NOMO-1 treated with dmso at 0.1 percent for 144 hours (cell line): ENCODE data around the gene CASQ1.

Experiments
- DNase-seq: peaks from one replicate; lab custom pipeline; 2025; ENCODE audit not compliant: unreplicated experiment; lab: John Stamatoyannopoulos, UW

Gene CASQ1

DNA sequence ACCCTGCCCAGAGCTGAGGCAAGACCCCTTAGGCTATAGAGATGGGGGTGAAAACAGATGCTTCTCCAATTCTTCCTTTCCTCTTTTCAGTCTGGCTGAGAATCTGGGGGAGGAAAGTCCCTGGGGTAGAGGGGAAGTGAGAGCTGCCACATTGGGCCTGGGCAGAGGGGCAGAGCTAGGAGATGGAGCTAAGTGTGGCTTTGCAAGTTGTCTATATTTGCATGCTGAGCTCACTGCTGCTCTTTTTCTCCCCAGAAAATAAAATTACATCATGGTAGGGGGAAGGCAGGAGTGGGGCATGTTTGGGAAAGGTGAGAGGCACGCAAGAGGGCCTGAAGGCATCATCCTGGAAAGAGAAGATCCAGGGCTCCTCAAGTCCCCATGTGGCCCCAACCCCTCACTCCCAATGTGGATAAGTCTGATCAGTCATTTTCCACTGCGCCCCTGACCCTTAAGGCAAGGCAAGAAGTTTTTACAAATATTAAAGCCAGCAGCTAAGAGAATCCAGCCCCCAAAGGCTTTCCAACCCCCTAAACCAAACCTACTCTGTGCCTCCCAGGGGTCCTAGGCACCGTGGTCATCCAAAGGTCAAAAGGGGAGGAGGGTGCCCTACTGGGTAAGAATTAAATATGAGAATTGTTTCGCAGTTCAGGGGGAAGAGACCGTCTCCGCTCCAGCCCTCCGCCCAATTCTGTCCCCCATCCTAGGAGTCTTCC is 14.3 kb downstream of the CASQ1 start:
- peak; percentile 66 for DNase-seq

DNA sequence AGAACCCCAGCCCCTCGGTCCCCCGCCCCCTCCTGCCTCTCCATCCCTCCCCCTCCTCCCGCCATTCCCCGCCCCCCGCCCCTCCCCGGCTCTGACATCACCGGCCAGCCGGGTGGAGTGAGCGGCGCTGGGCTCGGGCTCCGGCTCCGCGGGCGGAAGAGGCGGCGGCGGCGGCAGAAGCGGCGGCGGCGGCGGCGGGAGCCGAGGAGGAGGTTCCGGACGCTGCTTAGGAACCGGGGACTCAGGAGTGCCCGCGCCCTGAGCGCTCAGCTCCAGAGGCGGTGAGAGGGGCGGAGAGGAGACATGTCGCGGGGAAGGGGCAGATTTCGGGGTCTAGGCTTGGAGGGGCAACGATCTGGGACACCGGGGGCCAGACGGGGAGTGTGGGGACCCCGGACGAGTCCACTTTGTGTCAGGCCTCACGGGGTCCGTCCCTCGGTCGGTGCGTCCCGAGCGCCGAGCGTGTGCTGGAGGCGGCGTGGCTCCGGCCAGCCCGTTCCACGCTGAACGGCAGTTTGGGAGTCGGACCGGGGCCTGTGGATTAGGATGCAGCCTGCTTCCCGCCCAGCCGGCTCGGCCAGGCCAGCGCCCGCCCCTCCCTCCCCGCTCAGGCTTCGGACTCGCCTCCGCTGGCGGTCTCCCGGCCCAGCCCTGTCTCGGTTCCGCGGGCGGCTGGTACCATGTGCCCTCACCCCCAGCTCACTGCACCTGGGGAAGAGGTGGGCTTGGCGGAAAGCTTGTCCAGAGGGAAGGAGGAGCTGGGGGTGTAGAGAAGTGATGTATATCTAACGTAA is 15.1 kb downstream of the CASQ1 start, which contains the start of gene PEA15:
TSS of gene PEA15 (plus strand) at position 143 of the 794 bp plus-strand sequence. CDS start 6,161 bp downstream, outside the sequence.
- no peak for DNase-seq

DNA sequence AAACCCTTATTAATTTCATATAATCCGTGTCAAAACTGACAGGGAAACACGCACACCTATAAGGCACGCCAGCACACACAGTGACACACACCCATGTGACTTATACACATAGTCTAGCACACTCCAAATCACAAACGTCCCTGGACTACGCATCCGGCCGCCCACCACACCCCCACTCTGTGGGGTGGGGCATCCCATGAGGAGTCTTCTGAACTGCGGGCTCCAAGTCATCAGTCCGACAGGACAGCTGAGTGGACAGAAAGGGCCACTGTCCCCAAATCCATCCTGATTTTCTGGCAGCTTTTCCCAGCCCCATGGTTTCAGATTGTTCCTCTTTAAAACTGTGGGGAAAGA is 15.6 kb downstream of the CASQ1 start:
- DNase-seq: no peak

DNA sequence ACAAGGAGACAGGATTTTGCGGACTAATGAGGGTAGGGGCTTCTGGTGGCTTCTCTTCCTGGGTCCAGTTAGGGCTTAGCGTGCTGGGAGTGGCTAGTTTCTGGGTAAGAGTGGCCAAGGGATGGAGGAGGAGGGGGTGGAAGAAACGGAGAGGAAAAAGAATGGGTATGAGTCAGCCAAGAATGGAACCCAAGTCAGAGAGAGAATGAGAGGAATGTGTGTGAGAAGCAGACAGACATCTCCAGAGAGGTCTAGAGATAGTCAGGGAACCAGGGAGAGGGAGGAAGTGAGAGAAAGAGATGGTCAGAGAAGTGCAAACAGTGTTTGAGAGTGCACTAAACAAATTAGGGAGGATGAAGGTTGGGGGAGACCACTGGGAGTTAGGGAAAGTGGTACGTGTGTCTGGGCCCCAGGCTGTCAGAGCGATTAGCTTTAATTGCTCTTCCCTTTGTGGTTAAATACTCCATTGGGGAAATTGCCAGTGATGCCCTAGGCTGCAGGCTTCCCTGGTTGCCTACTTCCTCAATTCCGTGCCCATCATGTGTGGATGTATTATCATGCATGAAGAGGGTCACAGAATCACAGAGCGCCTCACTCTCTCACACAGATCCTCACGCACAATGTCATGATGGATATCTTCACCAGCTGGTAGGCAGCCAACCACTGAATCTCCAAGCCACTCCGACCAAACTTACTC is 16.2 kb downstream of the CASQ1 start:
- peak; percentile 44 for DNase-seq

DNA sequence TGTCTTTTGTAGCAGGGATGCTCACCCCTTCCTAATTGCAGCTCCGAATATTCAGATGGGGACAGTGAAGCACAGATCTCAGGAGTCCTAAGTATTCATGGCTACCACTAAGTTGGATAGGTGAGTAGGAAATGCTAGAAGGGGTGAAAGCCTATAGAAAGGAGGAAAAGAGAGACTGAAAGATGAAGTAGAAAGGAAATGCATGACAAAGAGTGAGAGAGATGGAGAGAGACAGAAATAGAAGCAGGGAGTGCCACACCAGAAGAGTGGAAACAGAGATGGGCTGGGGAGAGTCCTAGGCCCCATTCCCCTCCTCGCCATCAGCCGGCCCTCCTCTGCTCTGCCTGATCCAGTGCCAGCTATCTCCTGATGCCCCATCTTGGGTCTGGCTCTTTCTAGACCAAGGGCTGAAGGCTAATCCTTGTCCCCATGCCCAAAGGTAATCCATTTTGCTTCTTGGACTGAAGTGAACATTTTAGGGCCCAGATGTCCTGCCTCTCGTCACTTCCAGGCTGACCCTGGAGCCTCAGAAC is 16.8 kb downstream of the CASQ1 start:
- DNase-seq: no peak

DNA sequence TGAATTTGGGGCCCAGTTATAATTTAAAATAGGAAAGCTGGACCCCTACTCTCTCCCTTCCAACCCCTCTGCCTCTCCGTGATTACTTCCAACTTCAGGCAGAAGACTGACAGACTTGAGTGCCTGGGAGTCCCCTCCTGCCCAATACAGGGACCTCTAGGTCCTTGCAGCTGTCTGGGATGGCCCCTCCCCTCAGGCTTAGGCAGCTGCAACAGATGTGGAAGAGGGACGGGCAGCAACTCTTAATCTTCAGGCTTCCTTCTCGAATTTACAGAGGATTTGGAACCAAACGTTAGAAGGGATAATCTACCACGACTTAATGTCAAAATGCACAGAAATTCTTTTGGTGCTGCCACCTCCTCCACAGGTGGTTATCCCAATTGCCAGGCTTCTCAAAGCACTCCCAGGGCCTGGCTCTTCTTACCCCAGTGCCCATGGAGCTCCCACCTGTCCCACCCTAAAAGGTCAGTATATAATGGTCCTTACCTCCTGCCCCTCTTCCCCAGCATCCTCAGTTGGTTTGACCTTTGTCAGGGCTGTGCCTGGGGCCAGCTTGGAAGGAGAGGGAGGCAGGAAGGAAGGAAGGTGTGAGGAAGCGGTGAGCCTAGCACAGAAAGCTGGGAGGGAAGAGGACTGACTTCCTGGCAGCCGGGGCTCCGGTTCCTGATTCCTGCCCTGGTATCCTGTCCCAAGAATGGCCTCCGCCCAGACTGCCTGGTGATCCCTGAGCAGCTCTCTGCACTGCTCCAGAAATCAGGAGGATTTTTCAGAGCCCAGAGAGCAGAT is 17.6 kb downstream of the CASQ1 start:
- no peak for DNase-seq

DNA sequence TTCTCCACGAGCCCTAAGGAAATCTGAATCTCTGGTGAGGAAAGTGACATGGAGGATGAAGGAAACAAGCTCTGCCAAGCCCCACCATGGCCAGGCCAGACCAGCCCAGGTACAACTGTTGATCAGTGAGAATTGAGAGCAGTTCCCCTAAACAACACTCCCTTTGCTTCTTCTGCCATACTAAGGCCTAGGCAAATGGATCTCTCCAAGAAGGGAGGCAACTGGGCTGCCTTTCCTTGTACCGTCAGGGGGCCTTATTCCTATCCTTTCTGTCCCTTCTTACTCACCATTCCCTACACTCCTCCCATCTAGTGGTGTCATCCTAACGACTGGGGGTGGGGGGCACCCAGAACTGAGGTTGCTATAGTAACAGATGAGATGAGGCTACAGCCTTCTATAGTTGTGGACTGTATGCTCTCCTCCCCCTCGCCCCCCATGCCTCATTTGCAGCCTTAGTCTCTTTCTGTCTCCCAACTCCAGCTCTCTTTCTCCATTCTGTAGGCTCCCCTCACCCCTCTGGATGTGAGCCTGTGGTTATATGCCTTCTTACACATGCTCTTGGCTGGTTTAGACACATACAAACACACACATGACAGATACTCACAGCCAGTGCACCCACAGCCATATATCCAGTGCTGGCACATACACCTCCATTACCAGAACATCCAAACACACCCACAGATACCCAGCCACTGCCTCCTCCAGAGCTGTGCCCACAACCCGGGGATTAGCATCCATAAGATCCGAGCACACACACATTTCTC is 18.4 kb downstream of the CASQ1 start:
- no peak for DNase-seq

DNA sequence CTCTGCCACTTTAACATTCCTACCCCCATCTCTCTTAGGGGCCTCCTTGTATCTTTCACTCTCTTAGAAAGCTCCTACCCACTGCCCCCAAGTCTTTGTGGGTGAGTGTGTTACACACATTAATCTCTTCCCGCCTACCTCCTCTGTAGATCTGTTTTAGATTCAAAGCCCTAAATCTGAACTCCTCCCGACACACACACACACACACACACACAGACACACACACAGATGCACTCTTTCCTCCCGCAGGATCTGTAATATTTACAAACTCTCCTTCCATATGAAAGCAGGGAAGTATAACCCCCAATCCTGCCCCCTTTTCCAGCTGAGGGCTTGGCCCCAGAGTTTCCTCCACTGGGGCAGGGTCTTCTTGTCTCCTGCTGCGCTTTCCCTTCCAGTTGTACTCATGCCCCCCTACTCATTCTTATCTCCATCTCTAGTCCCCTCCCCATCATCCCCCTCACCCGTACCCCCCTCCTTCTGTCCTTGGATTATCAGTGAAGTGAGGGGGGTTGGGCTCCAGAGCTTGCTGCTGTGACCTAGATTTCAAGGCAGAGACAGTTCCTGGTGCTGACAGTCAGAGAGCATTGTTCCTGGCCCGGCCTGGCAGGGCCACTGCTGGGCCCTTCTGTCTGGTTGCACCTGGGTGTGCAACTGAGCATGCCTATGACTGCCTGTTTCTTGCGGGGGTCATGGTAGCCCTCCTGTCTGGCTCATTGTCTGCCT is 19.1 kb downstream of the CASQ1 start:
- no peak for DNase-seq

DNA sequence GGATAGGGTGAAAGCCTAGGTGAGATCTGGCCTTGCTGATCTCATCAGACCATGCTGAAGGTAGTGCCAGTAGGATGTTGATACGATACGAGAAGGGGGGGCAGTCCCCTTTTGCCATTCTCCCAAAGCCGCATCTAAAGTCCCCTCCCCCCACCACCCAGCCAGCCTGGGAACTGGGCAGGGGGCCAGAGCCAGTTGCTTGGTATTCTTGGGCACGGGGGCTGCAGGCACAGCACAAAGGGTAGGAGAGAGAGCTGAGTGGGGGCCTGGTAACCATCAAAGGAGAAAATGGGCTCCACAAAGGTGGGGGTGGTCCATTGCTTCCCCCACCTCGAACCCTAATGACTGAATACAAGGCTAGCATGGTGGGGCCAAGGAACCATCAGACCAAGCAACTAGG is 20.2 kb downstream of the CASQ1 start:
- DNase-seq: no peak

DNA sequence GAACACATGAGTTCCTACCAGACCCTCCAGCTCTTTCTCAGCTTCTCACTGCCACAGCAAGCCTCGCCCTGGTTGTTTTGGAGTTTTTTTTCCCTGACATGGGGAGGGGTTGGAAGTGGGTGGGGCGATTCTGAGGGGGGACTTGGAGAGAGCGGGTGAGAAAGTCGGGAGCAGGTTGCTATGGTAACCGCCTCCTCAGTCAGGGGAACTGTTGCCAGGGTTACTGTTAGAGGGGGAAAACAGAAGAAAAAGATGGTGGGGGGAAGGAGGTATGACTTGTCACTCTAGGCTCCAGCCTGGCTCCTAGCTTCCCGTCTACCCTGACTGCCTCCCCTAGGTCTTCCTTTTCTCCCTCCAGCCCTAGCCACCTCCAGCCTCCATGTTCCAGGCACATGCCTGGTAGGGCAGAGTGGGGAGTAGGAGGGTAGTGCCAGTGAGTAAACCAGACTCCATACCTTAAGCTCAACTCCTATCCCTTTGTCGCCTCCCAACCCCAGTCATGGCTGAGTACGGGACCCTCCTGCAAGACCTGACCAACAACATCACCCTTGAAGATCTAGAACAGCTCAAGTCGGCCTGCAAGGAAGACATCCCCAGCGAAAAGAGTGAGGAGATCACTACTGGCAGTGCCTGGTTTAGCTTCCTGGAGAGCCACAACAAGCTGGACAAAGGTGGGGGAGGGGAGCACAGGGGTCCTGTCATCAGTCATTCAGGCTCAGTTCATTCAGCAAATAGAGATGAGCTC is 20.8 kb downstream of the CASQ1 start:
- no peak for DNase-seq

DNA sequence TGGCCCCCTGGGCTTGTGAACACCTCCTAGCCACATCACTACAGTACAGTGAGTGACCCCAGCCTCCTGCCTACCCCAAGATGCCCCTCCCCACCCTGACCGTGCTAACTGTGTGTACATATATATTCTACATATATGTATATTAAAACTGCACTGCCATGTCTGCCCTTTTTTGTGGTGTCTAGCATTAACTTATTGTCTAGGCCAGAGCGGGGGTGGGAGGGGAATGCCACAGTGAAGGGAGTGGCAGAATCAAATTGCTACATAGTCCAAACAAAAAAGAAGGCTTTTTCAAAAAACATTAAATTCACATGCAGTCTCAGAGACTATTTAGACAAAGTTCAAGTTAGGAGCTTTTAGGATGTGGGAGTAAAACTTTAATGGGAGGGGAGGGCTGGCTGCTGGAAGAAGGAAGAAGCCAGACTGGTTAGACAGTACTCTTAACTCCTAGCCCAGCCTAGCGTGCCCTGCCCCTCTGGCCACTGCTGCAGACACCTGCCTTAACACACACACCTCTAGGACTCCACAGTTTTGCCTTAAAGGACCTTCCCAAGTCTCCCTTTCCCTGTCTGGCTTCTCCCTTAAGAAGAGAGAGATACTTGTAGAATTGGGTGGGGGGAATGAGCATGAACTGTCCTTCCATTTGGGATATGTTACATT is 24.2 kb downstream of the CASQ1 start:
- no peak for DNase-seq

DNA sequence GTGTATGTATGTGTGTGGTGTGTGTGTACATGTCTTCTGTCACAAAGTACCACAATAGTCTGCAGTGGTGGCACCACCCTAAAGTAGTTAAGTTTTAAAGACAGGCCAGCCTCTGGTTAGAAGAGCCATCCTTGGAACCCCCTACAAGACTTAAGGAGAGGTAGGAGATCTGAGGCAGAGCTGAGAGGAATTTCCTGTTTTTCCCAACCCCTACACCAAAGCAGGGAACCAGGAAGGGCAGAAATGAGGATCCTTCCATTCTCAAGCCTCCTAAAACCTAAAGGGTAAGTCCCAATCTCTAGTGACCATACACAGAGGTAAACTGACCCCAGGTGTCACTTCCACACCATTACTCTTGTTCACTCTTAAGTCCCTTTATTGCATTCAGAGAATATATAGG is 25.9 kb downstream of the CASQ1 start:
- no peak for DNase-seq

DNA sequence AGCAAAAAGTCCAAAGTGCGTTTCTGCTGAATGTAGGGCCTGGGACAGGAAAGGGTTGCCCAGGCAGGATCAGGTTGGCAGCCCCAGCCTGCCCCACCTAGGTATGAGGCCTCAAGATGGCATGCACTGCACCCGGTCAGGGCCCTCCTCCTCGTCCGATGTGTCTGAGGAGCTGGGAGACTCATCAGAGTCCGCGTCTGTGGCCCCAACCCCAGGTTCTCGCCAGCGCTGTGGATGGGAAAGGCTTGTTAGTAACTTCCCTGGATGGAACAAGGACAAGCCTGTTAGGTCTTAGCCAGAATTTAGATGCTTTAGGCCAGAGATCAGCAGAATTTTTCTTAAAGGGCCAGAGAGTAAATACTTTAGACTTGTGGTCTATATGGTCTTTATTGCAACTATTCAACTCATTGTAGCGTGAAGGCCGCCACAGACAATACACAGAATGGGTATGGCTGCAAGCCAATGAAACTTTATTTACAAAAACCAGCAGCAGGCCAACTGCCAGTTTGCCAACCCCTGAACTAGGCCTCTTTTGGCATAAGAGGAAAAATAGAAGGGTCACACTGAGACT is 27.2 kb downstream of the CASQ1 start:
- no peak for DNase-seq

DNA sequence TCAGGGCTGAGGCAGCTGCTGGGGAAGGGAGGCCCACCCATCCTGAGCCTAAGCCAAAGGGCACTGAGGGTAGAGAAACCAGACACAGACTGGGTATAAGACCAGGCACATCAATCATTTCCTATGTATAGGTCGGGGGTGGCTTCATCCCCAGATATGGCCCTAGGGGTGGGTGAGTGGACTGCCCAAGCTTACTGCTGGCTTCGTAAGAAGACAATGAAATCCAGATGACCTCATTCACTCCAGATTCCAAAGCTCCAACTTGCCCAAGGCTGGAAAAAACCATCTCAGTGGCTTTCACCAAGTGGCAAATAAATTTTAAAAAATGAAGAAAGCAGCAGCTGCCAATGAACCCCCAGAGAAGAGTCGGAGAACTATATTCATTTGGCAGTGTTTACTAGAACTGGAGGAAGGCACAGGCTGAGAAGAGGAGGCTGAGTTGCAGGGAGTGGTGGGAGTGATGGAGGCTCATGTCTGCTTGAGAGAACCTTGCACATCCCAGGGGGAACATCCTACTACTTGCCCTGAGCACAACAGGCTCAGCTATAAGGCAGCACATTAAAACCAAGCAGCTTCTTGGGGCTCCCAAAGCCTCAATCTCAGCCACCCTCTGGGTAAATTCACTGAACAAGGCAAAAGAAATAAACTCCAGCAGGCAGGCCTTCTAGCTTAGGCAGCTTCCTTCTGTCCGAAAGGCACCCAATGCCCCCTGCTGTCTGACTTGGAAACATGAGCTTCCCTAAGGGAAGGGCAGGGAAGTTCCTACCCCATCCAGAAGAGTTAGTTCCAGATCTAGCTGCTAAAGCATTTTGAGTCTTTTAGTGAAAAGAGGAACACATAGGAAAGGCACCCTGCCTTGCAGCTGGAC is 28.9 kb downstream of the CASQ1 start:
- DNase-seq: no peak

DNA sequence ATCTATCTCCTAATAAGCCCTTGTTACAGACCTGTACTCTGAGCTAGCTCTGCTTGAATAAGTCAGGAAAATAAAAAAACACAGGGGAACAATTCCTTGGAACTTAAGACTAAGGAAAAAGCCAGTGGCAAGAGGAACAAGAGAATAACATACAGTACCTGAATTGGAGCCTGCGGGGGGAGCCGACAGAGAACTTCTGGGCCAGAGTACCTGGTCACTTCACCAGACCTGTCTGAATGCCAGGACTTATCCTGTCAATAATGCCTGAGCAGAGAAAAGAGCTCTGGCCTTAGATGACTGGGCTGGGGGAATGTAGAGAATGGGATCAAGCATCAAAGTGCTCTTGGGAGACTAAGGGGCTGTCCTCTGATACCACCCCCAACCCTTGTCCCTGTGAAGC is 29.9 kb downstream of the CASQ1 start:
- no peak for DNase-seq

DNA sequence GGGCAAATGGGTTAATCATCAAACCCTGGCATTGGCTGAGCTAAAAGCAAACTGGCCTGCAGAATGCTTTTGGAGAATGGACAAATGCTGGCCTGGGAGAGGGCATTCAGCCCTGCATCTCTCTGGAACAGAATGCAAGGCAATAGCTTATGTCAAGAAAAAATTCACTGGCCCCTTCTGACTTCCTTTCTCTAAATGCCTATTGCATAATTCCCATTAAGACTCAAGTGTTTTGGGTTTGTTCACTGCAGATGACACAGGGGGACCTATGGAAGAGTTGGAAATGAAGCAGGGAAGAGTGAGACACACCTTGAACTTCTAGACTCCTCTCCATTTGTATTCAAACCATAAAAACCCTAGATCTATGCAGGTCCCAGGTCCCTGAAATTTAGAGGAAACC is 30.7 kb downstream of the CASQ1 start:
- no peak for DNase-seq

DNA sequence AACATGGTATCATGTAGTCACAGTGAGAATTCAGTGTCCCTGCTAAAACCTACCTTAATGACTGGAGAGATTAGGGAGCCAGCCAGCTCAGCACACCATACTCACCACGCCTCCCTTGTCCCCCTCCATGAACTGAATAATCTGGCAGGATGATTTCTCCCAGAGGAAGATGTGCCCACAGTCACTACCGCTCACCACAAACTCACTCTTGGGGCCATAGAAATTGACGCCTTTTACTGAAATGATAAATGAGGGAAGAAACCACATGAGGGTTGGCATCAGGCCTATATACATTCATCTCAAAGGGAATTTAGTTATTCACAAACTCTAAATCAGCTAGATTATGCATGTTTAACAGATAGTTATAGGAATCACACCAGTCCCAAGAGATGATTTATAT is 32.2 kb downstream of the CASQ1 start:
- DNase-seq: no peak
